K562 (cell line): ENCODE results near the gene TMEM120A. TPM values are rescaled to one million over a fixed set of nuclear protein-coding genes. Genes with fewer than 3 reads are reported as not detected.

Experiments
- ATAC-seq: fragments of 200-7000 bp; cut with Tn5 transposase; 3 replicates; pipeline ENCODE4 v1.9.1; 2020; ENCODE audit warnings: moderate library complexity
- BruUV-seq: library from RNA; stranded (reverse); fragments of 400-500 nt; replicated peaks from 2 replicates; lab custom pipeline; 2021; lab: Mats Ljungman, UMichigan
- CTCF ChIA-PET: fragments of 300-600 bp; formaldehyde crosslinking; extraction: SDS; loops from one replicate; lab custom pipeline; 2021; ENCODE audit warnings: low intra/inter-chr PET ratio; lab: Yijun Ruan, JAX
- POLR2A ChIA-PET: fragments of 300-600, 350-650 bp; sonication (Branson Sonifier 250); formaldehyde crosslinking; extraction: SDS; loops from one replicate; lab custom pipeline; 2021; ENCODE audit warnings: antibody characterized with exemption, inconsistent platforms; lab: Yijun Ruan, JAX
- DNase-seq, 4 experiments: peaks; one replicate each; pipeline versions ENCODE4 v3.0.0 to v3.0.0-alpha.2; 2011 to 2018; ENCODE audit warnings: low spot score in 3 of 4, mixed read lengths in 3 of 4; ENCODE audit errors: extremely low read depth in 1 of 4
- FAIRE-seq: peaks from 2 replicates; lab custom pipeline; 2011; peaks lifted over from hg19 to GRCh38; lab: Jason Lieb, UNC
- H2AFZ ChIP-seq: 2 replicates; pipeline ENCODE4 v1.6.0; 2011; ENCODE audit warnings: low read depth, low read length, control low read depth, inconsistent platforms
- H3K27ac ChIP-seq: fragments of 200-600 bp; 3 replicates; pipeline ENCODE4 v1.8.0; 2011; ENCODE audit warnings: low read depth, mild to moderate bottlenecking, control low read depth, inconsistent platforms, low read length, moderate library complexity, mixed read lengths; ENCODE audit errors: extremely low read depth
- H3K27me3 ChIP-seq, 2 experiments: fragments of 300-600 bp in 1 of 2; 2 replicates in 1 of 2; 3 replicates in 1 of 2; pipeline versions ENCODE4 v1.6.0 to v1.8.0; 2011; ENCODE audit warnings: inconsistent platforms in 2 of 2, low read length in 2 of 2, mild to moderate bottlenecking in 1 of 2, mixed read lengths in 1 of 2, moderate library complexity in 1 of 2; ENCODE audit not compliant: control insufficient read depth in 2 of 2, insufficient read depth in 2 of 2
- H3K36me3 ChIP-seq: fragments of 300-600 bp; 3 replicates; pipeline ENCODE4 v1.8.0; 2011; ENCODE audit warnings: mild to moderate bottlenecking, low read length, inconsistent platforms; ENCODE audit not compliant: control insufficient read depth, insufficient read depth
- H3K4me1 ChIP-seq, 2 experiments: fragments of 200-600 bp in 1 of 2; replicated peaks in 1 of 2; 2 replicates in 1 of 2; 3 replicates in 1 of 2; pipeline versions ENCODE4 v1.5.1 to v1.8.0; 2011; ENCODE audit warnings: inconsistent platforms in 2 of 2, low read length in 2 of 2, mild to moderate bottlenecking in 1 of 2, mixed read lengths in 1 of 2, moderate library complexity in 1 of 2; ENCODE audit not compliant: control insufficient read depth in 2 of 2, insufficient read depth in 2 of 2
- H3K4me2 ChIP-seq: 2 replicates; pipeline ENCODE4 v1.6.1; 2011; ENCODE audit warnings: low read length, control low read depth, inconsistent platforms, mixed read lengths; ENCODE audit not compliant: insufficient read depth
- H3K4me3 ChIP-seq: fragments of 200-600 bp; sonication (generic), shearing (Covaris generic); 2 replicates; pipeline ENCODE4 v1.5.1; 2016; ENCODE audit warnings: control low read depth, inconsistent platforms
- H3K79me2 ChIP-seq: fragments of 200-600 bp; 3 replicates; pipeline ENCODE4 v1.8.0; 2011; ENCODE audit warnings: low read length, inconsistent platforms; ENCODE audit not compliant: control insufficient read depth, insufficient read depth
- H3K9ac ChIP-seq, 2 experiments: 2 replicates each; pipeline versions ENCODE4 v1.6.0 to v1.6.1; 2011; ENCODE audit warnings: low read depth in 2 of 2, low read length in 2 of 2, control low read depth in 1 of 2, inconsistent platforms in 1 of 2, mild to moderate bottlenecking in 1 of 2, mixed read lengths in 1 of 2; ENCODE audit not compliant: insufficient read depth in 1 of 2
- H3K9me1 ChIP-seq: one replicate; pipeline ENCODE4 v1.6.0; 2011; ENCODE audit warnings: inconsistent platforms, mild to moderate bottlenecking, low read length, moderate library complexity; ENCODE audit not compliant: control insufficient read depth, insufficient read depth
- H3K9me3 ChIP-seq: replicated peaks from 2 replicates; pipeline ENCODE4 v1.5.1; 2011; ENCODE audit warnings: low read depth, low read length, inconsistent platforms; ENCODE audit not compliant: control insufficient read depth, insufficient read depth
- H4K20me1 ChIP-seq: replicated peaks from 2 replicates; pipeline ENCODE4 v1.6.1; 2011; ENCODE audit warnings: low read length, inconsistent platforms, mixed read lengths; ENCODE audit not compliant: control insufficient read depth, insufficient read depth
- BCOR ChIP-seq: fragments of 450-650 bp; IDR thresholded peaks from 2 replicates; pipeline ENCODE4 v1.6.1; 2016
- FOXJ3 ChIP-seq: sonication (generic); formaldehyde crosslinking; IDR thresholded peaks from 2 replicates; pipeline ENCODE4 v1.4.0; 2020; ENCODE audit warnings: mild to moderate bottlenecking, missing genetic modification reagents
- HDAC8 ChIP-seq: fragments of 450-650 bp; IDR thresholded peaks from 2 replicates; pipeline ENCODE4 v1.6.1; 2016; ENCODE audit warnings: mild to moderate bottlenecking, missing genetic modification characterization, moderate library complexity, missing compliant biosample characterization
- MYC ChIP-seq, 2 experiments: fragments of 250-450 bp in 1 of 2; sonication (Bioruptor Pico) in 1 of 2; IDR thresholded peaks; 2 replicates each; pipeline versions ENCODE4 v1.5.1 to v1.6.1; 2012 to 2021; ENCODE audit warnings: low read depth in 2 of 2, borderline replicate concordance in 1 of 2, improper control_type of control experiment in 1 of 2, low read length in 1 of 2, mild to moderate bottlenecking in 1 of 2, moderate library complexity in 1 of 2
- NONO ChIP-seq, 2 experiments: fragments of 200-400 bp in 1 of 2; fragments of 450-650 bp in 1 of 2; formaldehyde crosslinking in 1 of 2; IDR thresholded peaks; 2 replicates each; pipeline ENCODE4 v1.6.1; 2017; ENCODE audit warnings: low read depth in 2 of 2, mild to moderate bottlenecking in 2 of 2, moderate library complexity in 2 of 2, low read length in 1 of 2
- POU5F1 ChIP-seq: fragments of 150-350 bp; IDR thresholded peaks from 2 replicates; pipeline ENCODE4 v1.6.1; 2014; ENCODE audit warnings: borderline replicate concordance, low read length, low read depth, mild to moderate bottlenecking; ENCODE audit not compliant: partially characterized antibody
- RBM14 ChIP-seq: fragments of 200-400 bp; formaldehyde crosslinking; IDR thresholded peaks from 2 replicates; pipeline ENCODE4 v1.6.1; 2018; ENCODE audit warnings: low read depth, mild to moderate bottlenecking, low read length, moderate library complexity, borderline replicate concordance; ENCODE audit not compliant: insufficient read depth
- REST ChIP-seq, 2 experiments: fragments of 450-650 bp; formaldehyde crosslinking in 1 of 2; IDR thresholded peaks; 2 replicates each; pipeline versions ENCODE4 v1.4.0 to v1.6.1; 2014 to 2020; ENCODE audit warnings: mild to moderate bottlenecking in 2 of 2, borderline replicate concordance in 1 of 2, low read depth in 1 of 2
- SNIP1 ChIP-seq: fragments of 450-650 bp; IDR thresholded peaks from 2 replicates; pipeline ENCODE4 v1.7.1; 2017; ENCODE audit warnings: low read depth, mild to moderate bottlenecking
- VEZF1 ChIP-seq: fragments of 200-800 bp; sonication (Bioruptor generic); IDR thresholded peaks from 2 replicates; pipeline ENCODE4 v1.6.1; 2017; ENCODE audit warnings: missing genetic modification characterization, missing compliant biosample characterization
- ZKSCAN8 ChIP-seq: fragments of 200-800 bp; sonication (Bioruptor generic); IDR thresholded peaks from 2 replicates; pipeline ENCODE4 v1.6.1; 2016; ENCODE audit warnings: missing genetic modification characterization, missing compliant biosample characterization
- ZNF174 ChIP-seq: fragments of 250-450 bp; sonication (Bioruptor Pico); IDR thresholded peaks from 2 replicates; pipeline ENCODE4 v1.4.0; 2020; ENCODE audit warnings: mild to moderate bottlenecking
- ZNF184 ChIP-seq: sonication (generic); formaldehyde crosslinking; IDR thresholded peaks from 2 replicates; pipeline ENCODE4 v1.5.0; 2020; ENCODE audit warnings: missing genetic modification reagents
- WGBS: fragments of 100-300 bp; shearing (Covaris generic); methylation state at CpG from one replicate; pipeline ENCODE4 v1.1.6; 2016; ENCODE audit warnings: low coverage, mixed read lengths; ENCODE audit not compliant: insufficient coverage; ENCODE audit errors: missing lambda C conversion rate; 5-methylcytosine and 5-hydroxymethylcytosine counted together
- in situ Hi-C: fragments of 300-500 bp; cut with MboI; formaldehyde crosslinking; loops from 4 replicates; pipeline ENCODE4 v1.15.0; 2018; ENCODE audit warnings: inconsistent platforms, mixed read lengths
- intact Hi-C: fragments of 100-400 bp; cut with micrococcal nuclease; formaldehyde crosslinking; loops from 2 replicates; pipeline ENCODE4 v1.14.2; 2022
- polyA plus RNA-seq, 8 experiments: library from polyadenylated mRNA; depleted of rRNA in 4 of 8; stranded (reverse) in 5 of 8; unstranded in 3 of 8; fragments of >200 nt; fragmentation: Nextera tagmentation in 2 of 8; fragmentation: Illumina TruSeq in 1 of 8; extraction: Ambion mirVana in 2 of 8; extraction: Trizol in 1 of 8; gene quantifications; 2 replicates each; pipeline versions ENCODE4 v1.2.1 to v1.2.3, GENCODE V29; 2011 to 2014; ENCODE audit warnings: inconsistent platforms in 1 of 8, missing spikeins in 1 of 8
- total RNA-seq, 7 experiments: library from RNA; depleted of rRNA in 6 of 7; stranded (reverse); fragments of >200 nt in 6 of 7; fragmentation: Illumina TruSeq in 2 of 7; extraction: Trizol in 2 of 7; gene quantifications; 2 replicates each; pipeline versions ENCODE4 v1.2.1 to v1.2.3, GENCODE V29; 2011 to 2021; ENCODE audit warnings: low replicate concordance in 1 of 7

Gene TMEM120A
- total and polyA plus RNA-seq, 9 of the 15 experiments (the other 6 are each of a cell fraction or from before 2014, with no cell fraction given) = 2.3 to 90.2 (median 22.9) TPM

DNA sequence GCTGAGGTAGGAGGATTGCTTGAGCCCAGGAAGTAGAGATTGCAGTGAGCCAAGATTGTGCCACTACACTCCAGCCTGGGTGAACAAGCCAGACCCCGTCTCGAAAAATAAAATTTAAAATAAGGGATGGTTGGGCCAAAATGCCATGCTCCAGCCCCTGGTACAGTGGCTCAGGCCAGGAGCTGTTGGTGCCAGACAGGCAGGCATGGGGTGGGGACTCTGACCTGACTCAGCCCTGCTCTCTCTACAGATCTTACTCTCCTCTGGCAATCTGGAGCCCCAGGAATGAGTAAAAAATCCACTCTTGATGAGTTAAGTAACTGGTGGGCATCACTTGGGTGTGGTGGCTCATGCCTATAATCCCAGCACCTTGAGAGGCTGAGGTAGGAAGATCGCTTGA, 8.4 kb upstream of the TMEM120A start:
- peaks cover 35% of the 10 kb centered on the region for H3K36me3 ChIP-seq
- no peak overlapping the region for H3K4me2 ChIP-seq
- H3K9me1 ChIP-seq = no peaks in the 10 kb centered on the region
- POLR2A ChIA-PET = no interaction called here
- H2AFZ ChIP-seq = no peak overlapping the region
- H3K4me1 ChIP-seq = peaks cover 0 to 5% of the 10 kb centered on the region in 2 experiments; a peak in 1 of 5 replicates
- FAIRE-seq (no peak), DNase-seq (no peak), ATAC-seq (no peak)
- no peak overlapping the region for H3K4me3 ChIP-seq
- TF ChIP-seq POU5F1 = no peak
- no peak for TF ChIP-seq VEZF1 (CRISPR knock-in tag)
- TF ChIP-seq ZNF174 (CRISPR knock-in tag) = no peak
- TF ChIP-seq SNIP1 = no peak
- TF ChIP-seq RBM14 = no peak
- TF ChIP-seq ZKSCAN8 (CRISPR knock-in tag) = no peak
- no peak for TF ChIP-seq FOXJ3 (CRISPR knock-in tag)
- TF ChIP-seq ZNF184 (CRISPR knock-in tag) = no peak
- TF ChIP-seq MYC (IDR thresholded peaks at IDR 0.05; ENCODE audit: low read depth, low read length) = no peak
- TF ChIP-seq MYC (CRISPR knock-in tag; IDR thresholded peaks at IDR 0.05; ENCODE audit: borderline replicate concordance, low read depth) = no peak
- TF ChIP-seq REST (IDR thresholded peaks at IDR 0.05; ENCODE audit: borderline replicate concordance) = no peak
- no peak for TF ChIP-seq REST (CRISPR knock-in tag; IDR thresholded peaks at IDR 0.05; ENCODE audit: low read depth)
- no peak for TF ChIP-seq NONO (IDR thresholded peaks at IDR 0.05; ENCODE audit: low read depth in 2 of 2, low read length in 1 of 2)
- no peak for TF ChIP-seq BCOR
- TF ChIP-seq HDAC8 (tag) = no peak
- no peak overlapping the region for H3K27ac ChIP-seq
- WGBS = 46% methylated on average over 3 of the region's 3 CpGs
- CTCF ChIA-PET = no interaction called here
- in situ Hi-C loops = loop anchor here (25.0 kb wide), 1 partner anchor 566 kb away; no protein-coding TSS in a partner anchor
- intact Hi-C loops = no loop called here
- no peaks in the 10 kb centered on the region for H3K9me3 ChIP-seq
- no peaks in the 10 kb centered on the region for H3K79me2 ChIP-seq
- H4K20me1 ChIP-seq = no peaks in the 10 kb centered on the region; the same call in 1 of the 2 replicates
- BruUV-seq = no TSS peak
- H3K27me3 ChIP-seq = no peaks in the 10 kb centered on the region
- no peak overlapping the region for H3K9ac ChIP-seq
